ENCODE results near the gene MBOAT1.

GRCh38 chr6:20255428-20255827 is 43.2 kb upstream of the MBOAT1 start:
- no peak for TF ChIP-seq POLR2A (IDR thresholded peaks at IDR 0.05)
- TF ChIP-seq CTCF (IDR thresholded peaks at IDR 0.05): no peak

Data from stomach (tissue), 4 donors.